Hypothalamus (tissue), 51 donors: ENCODE data around the gene DGCR2.
A peak's percentile ranks its signal among the peaks of the same experiment; 100 is the strongest.

ENCODE experiments used
- DNase-seq, 51 donors: peaks; one replicate each; lab custom pipeline; 2025; lab: John Stamatoyannopoulos, UW

The DGCR2 gene

GRCh38 chr22:19111140-19111539 is 11.1 kb downstream of the DGCR2 start:
- no peak for DNase-seq

- DNase-seq = no peak
These were observed 11.6 kb downstream of the DGCR2 start for GRCh38 chr22:19110646-19111045.

- no peak for DNase-seq
These were observed 12.2 kb downstream of the DGCR2 start for GRCh38 chr22:19110064-19110458.

- peak in 1 of 51 donors; percentile 34 for DNase-seq
These were observed 12.8 kb downstream of the DGCR2 start for GRCh38 chr22:19109198-19110063.

GRCh38 chr22:19108807-19109197 is 13.4 kb downstream of the DGCR2 start:
- no peak for DNase-seq

GRCh38 chr22:19107730-19108074 is 14.5 kb downstream of the DGCR2 start:
- no peak for DNase-seq

- no peak for DNase-seq
These were observed 15.1 kb downstream of the DGCR2 start for GRCh38 chr22:19106886-19107729.

- no peak for DNase-seq
These were observed 16.1 kb downstream of the DGCR2 start for GRCh38 chr22:19105867-19106802.

- no peak for DNase-seq
These were observed 16.8 kb downstream of the DGCR2 start for GRCh38 chr22:19105456-19105855.

GRCh38 chr22:19103880-19104821 is 18.1 kb downstream of the DGCR2 start:
- DNase-seq = peak in 1 of 51 donors; percentile 23

- DNase-seq = no peak
These were observed 24.1 kb downstream of the DGCR2 start for GRCh38 chr22:19098157-19098556.

- DNase-seq = no peak
These were observed 24.7 kb downstream of the DGCR2 start for GRCh38 chr22:19097518-19097917.

- no peak for DNase-seq
These were observed 25.7 kb downstream of the DGCR2 start for GRCh38 chr22:19096555-19096954.

GRCh38 chr22:19094393-19094997 is 27.7 kb downstream of the DGCR2 start:
- DNase-seq = no peak

- no peak for DNase-seq
These were observed 29.5 kb downstream of the DGCR2 start for GRCh38 chr22:19092725-19093124.

- no peak for DNase-seq
These were observed 31.6 kb downstream of the DGCR2 start for GRCh38 chr22:19090586-19091127.

- no peak for DNase-seq
These were observed 32.0 kb downstream of the DGCR2 start for GRCh38 chr22:19090183-19090582.

- DNase-seq = no peak
These were observed 33.2 kb downstream of the DGCR2 start for GRCh38 chr22:19088866-19089595.
